GM20431 (cell line): ENCODE data around the gene FAM240B.

Experiments
- in situ Hi-C: fragments of 300-500 bp; cut with MseI, MboI; formaldehyde crosslinking; loops from one replicate; pipeline ENCODE4 v1.15.0; 2020; ENCODE audit warnings: low sequenced_read_pairs; ENCODE audit not compliant: unreplicated experiment

The FAM240B gene

DNA sequence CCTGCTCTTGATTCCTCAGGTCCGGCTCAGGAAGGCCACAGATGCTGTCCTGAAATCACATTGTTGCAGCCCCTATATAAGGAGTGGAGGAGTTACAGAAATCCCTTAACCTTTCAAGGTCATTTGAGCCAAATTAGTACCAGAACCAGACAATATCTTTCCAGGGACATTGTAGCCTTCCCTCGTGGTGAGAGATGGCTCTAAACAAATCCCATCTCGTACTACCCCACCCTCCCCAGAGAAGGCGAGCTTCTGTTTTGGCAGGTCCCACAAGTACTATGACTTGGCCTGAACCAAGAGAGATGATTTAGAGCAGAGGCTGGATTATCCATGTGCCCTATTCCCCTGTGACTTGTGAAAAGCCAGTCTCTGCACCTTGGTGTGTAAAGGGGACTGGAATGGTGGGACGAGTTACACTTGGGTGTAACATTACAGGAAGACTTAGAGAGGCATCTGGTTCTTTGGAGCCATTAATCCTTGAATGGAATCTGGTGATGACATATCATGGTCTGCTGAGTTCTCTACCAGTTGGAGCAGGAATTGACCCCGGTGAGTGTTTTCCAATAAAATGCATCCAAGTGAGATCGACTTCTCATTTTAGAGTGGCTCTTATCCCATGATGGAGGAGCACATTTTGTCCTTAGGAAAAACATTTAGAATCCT is at the start of gene FAM240B:
Gene FAM240B, minus strand, starts transcription at position 51 of the 663 bp plus-strand sequence. CDS start 16,134 bp downstream, outside the sequence.
- in situ Hi-C loops = no loop called here

GRCh38 chr9:38768351-38768761 is 48.4 kb upstream of the FAM240B start:
- in situ Hi-C loops = no loop called here

- in situ Hi-C loops = no loop called here
Observed at GRCh38 chr9:38765101-38765500, 45.2 kb upstream of the FAM240B start.

DNA sequence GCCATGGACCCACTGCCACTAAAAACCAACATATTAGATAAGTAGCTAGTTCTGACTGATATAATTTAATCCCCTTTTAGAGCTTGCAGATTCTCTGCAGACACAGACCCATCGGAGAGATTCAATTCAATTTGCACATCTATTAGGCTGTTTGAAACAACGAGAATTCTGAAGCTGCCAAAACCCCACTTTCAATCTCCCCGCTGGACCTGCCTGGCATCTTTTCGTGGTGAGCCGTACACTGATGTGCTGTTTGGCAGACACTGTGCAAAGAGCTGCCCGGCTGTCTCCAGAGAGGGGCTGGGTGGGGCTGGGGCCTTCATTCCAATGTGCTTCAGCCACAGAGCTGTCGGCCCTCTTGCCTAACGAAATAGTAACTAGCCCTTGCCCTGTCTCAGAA is 42.1 kb upstream of the FAM240B start:
- in situ Hi-C loops = no loop called here

GRCh38 chr9:38761339-38761738 is 41.4 kb upstream of the FAM240B start:
- in situ Hi-C loops = no loop called here

- in situ Hi-C loops = no loop called here
Observed at GRCh38 chr9:38756702-38757101, 36.8 kb upstream of the FAM240B start.

DNA sequence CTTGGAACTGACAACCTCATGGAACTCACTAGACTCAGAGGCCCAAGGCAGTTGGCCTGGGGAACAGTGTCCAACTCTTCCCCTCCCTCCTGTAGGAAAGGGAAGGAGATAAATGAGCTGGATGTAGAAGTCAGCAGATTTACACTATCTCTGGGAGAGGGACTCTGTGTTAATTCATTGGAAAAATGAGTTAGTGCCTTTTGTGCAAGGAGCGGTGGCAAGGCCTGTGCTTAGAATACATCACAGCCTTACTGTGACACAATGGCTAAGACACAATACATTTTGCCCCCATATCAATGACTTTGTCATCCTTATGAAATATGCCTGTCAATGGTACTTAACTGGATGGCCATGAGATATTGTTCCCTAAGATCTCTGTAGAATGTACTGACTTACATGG is 28.0 kb upstream of the FAM240B start:
- in situ Hi-C loops = no loop called here

- in situ Hi-C loops = no loop called here
Observed at GRCh38 chr9:38747067-38747466, 27.1 kb upstream of the FAM240B start.

- in situ Hi-C loops = no loop called here
Observed at GRCh38 chr9:38746303-38746702, 26.4 kb upstream of the FAM240B start.

GRCh38 chr9:38744484-38744883 is 24.6 kb upstream of the FAM240B start:
- in situ Hi-C loops = no loop called here

DNA sequence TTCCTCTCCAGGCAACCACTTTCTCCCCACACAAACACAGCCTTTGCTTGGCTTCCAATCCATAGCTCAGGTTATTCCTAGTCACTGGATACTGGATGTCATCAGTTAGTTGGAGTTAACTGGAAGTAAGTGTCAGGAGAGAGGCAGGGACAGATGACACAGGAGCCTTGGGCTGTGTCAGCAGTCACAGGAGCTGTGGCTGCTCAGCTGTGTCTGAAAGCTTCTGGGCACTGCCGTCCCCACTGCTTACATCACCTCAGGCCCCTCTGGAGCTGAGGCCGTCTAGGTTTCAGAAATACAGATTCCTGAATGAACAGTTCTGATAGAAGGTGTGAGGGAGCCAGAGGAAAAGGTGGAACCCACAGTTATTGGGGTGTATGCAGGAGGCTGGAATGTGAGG is 17.3 kb upstream of the FAM240B start:
- in situ Hi-C loops = no loop called here

- in situ Hi-C loops = no loop called here
Observed at GRCh38 chr9:38734831-38735230, 14.9 kb upstream of the FAM240B start.

- in situ Hi-C loops = no loop called here
Observed at GRCh38 chr9:38733503-38733902, 13.6 kb upstream of the FAM240B start.

GRCh38 chr9:38732885-38733284 is 13.0 kb upstream of the FAM240B start:
- in situ Hi-C loops = no loop called here

DNA sequence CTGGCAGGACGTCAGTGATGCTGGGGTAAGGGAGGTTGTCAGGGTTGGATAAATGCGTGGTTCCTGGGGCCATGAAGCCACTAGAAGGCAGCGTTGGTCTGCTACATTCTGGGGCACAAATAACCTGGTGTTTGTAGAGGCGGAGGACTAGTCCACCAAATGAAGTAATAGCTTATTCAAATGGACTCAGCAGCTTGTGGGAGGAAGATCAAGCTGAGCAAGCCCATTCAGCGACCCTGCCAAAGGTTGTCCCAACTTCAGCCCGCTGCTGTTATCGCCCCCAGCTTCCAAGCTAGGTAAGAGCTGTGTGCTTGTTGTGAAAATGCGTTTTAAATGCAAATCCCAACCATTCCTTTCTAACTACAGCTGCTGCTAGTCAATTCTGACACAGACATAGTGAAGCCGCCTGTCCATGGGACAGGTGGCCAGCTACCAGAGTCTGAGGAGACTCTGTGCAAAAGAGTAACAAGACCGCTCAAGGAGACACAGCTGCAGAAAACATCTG is 7.6 kb upstream of the FAM240B start:
- in situ Hi-C loops = no loop called here

DNA sequence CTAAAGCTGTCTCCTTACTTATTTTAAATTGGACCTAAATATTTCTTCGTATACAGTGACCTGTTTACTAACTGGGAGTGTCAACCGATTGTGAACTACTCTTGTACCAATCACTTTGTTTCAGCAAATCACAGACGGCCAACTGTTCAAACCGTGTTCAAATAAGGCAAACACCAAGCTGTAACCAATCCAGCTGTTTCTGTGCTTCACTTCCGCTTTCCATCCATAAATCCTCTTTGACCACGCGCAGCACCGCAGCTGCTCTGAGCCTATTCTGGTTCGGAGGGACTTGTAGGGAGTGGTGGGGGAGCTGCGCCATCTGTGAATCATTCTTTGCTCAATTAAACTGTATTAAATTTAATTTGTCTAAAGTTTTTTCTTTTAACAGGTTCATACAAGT is 4.8 kb upstream of the FAM240B start:
- in situ Hi-C loops = no loop called here

GRCh38 chr9:38718148-38718547 is 1.8 kb downstream of the FAM240B start:
- in situ Hi-C loops = no loop called here

- in situ Hi-C loops = no loop called here
Observed at GRCh38 chr9:38715684-38716083, 4.2 kb downstream of the FAM240B start.

DNA sequence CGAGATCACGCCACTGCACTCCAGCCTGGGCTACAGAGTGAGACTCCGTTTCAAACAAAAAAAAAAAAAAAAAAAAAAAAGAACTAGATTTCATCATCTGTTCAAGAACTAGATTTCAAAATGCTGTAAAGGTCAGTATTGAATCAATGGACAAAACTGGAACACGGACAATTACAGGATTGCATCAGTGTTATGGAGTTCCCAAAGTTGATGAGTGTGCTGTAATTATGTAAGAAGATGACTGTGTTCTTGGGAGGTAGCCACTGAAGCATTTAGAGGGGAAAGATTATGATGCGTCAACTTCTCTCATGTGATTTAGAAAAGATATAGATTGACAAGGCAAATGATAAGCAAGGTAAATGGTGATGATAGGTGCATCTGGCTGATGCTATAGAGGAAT is 6.5 kb downstream of the FAM240B start:
- in situ Hi-C loops = no loop called here

- in situ Hi-C loops = no loop called here
Observed at GRCh38 chr9:38708759-38709158, 11.2 kb downstream of the FAM240B start.

- in situ Hi-C loops = no loop called here
Observed at GRCh38 chr9:38707885-38708637, 11.9 kb downstream of the FAM240B start.
